ENCODE data around the gene TLX3. TPM values are rescaled to one million over a fixed set of nuclear protein-coding genes. Genes with fewer than 3 reads are reported as not detected.
A peak's percentile ranks its signal among the peaks of the same experiment; 100 is the strongest.

Gene TLX3
- total RNA-seq, result not detected

DNA sequence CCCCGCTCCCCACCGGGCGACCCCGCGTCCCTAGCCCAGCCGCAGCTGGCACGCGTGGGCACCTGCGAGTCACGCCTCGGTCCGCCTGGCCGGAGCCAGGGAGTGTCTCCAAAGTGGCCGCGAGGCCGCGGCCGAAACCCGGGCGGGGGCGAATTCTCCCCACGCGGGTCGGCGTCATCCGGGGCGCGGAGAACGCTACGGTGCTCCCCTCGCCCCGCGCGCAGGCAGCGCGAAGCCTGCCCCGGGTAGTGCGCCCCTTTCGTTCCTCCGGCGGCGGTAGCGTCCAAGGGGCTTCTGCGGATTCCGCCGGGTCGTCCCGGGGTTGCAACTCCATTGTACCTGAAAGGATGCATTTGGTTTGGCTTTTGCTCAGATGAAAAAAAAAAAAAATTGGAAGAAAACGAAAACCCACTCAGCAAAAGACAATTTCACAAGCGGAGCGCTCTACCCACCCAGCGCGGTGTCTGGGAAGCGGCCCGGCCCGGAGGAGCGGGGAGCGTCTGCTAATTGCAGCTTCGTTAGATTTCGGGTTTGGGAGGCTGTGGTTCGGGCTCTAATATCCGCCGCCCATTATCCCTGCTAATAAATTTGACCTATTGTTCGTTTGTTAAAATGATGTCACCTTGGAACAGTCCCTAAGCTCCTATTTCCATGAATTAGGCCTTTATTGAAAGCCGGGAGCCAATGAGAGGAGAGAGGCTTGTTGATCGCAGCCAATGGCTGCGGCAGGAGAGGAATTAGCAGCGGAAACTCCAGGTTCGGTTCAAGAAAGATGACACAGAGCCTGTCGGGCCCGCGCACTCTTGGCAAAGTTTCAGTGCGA lies at the start of gene TLX3:
Gene TLX3, plus strand, starts transcription at position 796 of the 823 bp plus-strand sequence. CDS start 118 bp downstream, outside the sequence.
- DNase-seq (no peak), ATAC-seq (no peak)
- H3K36me3 Mint-ChIP-seq (ENCODE audit: low read depth), result peaks cover 4% of the 10 kb centered on the region
- ChIA-PET POLR2A (no interaction called here), CTCF (no interaction called here)
- H3K4me1 Mint-ChIP-seq (ENCODE audit: low read depth), result peaks cover 16% of the 10 kb centered on the region
- peak within 1 kb of the TSS; percentile 9 for H3K27ac Mint-ChIP-seq
- peaks cover 78% of the 10 kb centered on the region for H3K27me3 Mint-ChIP-seq (ENCODE audit: low read depth)
- no peaks in the 10 kb centered on the region for H3K9me3 Mint-ChIP-seq (ENCODE audit: insufficient read depth)
- H3K4me3 Mint-ChIP-seq, result peak within 1 kb of the TSS; percentile 16

DNA sequence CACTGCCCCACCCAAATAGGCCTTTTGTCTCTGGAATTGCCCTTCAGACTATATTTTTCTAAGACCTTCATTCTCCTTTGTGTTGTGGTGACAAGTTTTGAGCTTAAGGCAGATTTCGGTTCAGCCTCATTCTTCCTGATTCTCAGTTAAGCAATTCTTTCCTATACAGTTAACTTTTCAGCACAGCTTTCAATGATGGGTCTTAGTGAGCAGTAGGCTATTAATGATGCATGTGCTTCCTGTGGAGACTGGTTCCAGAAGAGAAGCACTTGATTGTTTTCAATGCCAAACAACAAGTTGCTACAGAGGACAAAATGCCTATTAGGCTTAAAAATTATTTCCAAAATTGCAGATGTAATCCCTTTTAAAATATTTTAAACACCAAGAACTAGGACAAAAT lies 47.7 kb upstream of the TLX3 start:
- DNase-seq (no peak), ATAC-seq (no peak)
- no peaks in the 10 kb centered on the region for H3K9me3 Mint-ChIP-seq (ENCODE audit: insufficient read depth)
- ChIA-PET POLR2A (no interaction called here), CTCF (interaction anchor here (0.9 to 1.1 kb wide), 2 partner anchors 12 to 54 kb away, joined by 3 to 4 read pairs; no protein-coding TSS in a partner anchor)
- H3K27ac Mint-ChIP-seq, result no peak overlapping the region
- no peaks in the 10 kb centered on the region for H3K27me3 Mint-ChIP-seq (ENCODE audit: low read depth)
- peaks cover 22% of the 10 kb centered on the region for H3K4me1 Mint-ChIP-seq (ENCODE audit: low read depth)
- no peak overlapping the region for H3K4me3 Mint-ChIP-seq
- no peaks in the 10 kb centered on the region for H3K36me3 Mint-ChIP-seq (ENCODE audit: low read depth)

DNA sequence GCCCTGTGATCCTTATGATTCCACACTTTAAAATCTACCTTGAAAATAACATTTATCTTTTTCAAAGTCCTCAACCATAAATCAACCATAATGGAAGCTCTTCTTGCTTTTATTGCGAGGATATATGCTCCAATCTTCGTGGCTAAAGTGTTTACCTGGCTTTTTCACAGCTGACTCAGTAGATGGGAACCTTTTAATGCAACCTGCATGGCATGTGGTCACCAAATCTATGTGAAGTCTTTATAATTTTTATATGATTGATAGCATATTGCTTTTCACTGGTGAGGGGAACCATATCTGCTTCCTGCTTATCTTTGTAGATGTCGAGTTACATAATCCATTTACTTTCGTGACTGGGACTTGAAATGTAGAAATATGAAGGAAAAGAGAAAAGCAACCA lies 47.1 kb upstream of the TLX3 start:
- Mint-ChIP-seq H3K4me1 (ENCODE audit: low read depth) (peaks cover 22% of the 10 kb centered on the region), H3K4me3 (no peak overlapping the region), H3K9me3 (ENCODE audit: insufficient read depth) (no peaks in the 10 kb centered on the region), H3K27me3 (ENCODE audit: low read depth) (no peaks in the 10 kb centered on the region), H3K36me3 (ENCODE audit: low read depth) (no peaks in the 10 kb centered on the region), H3K27ac (no peak overlapping the region)
- ChIA-PET CTCF (interaction anchor here (0.9 to 1.2 kb wide), 3 partner anchors 11 to 81 kb away, joined by 3 to 4 read pairs (median 3); no protein-coding TSS in a partner anchor), POLR2A (interaction anchor here (0.6 kb wide), 1 partner anchor 314 kb away, joined by 3 read pairs; no protein-coding TSS in a partner anchor)
- DNase-seq (no peak), ATAC-seq (no peak)

DNA sequence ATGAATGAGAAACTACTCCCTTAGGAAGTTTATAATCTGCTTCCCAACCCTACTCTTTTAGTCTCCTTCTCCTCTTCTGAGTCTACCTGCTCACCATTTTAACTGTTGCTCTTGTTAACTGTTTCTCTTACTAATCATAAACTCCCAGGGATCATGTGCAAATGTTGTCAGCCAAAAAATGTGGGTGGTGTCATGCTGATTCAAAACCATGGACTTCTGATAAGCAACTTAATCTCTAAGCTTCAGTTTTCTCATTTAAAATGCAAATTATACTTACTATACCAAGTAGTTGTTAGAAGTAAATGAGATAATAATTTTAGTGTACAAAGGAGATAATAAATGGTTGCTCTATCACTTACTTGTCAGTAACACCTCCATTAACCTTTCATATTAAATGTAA lies 45.9 kb upstream of the TLX3 start:
- ChIA-PET CTCF (interaction anchor here (0.8 to 1.2 kb wide), 2 partner anchors 56 to 79 kb away, joined by 3 read pairs; no protein-coding TSS in a partner anchor), POLR2A (no interaction called here)
- H3K27me3 Mint-ChIP-seq (ENCODE audit: low read depth), result no peaks in the 10 kb centered on the region
- no peak overlapping the region for H3K4me3 Mint-ChIP-seq
- H3K36me3 Mint-ChIP-seq (ENCODE audit: low read depth), result no peaks in the 10 kb centered on the region
- DNase-seq, result no peak
- H3K9me3 Mint-ChIP-seq (ENCODE audit: insufficient read depth), result no peaks in the 10 kb centered on the region
- peaks cover 22% of the 10 kb centered on the region for H3K4me1 Mint-ChIP-seq (ENCODE audit: low read depth)
- ATAC-seq, result no peak
- no peak overlapping the region for H3K27ac Mint-ChIP-seq

DNA sequence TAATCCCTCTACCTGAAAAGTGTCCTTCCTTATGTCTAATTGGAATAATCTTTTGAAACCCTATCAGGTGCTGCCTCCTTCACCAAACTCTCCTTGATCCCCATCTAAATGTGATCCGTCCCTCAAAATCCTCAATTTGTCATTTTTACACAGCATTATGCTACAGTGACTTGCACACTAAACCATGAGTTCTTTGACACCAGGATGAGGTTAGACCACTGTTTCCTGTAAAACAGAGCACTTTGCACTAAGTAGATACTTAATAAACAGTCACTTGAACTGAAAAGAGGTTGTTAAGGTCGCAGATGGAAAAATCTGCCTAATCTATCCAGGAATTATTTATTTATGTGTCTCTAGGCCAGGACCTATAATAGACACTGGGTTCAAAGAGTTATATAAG lies 44.2 kb upstream of the TLX3 start:
- peak; percentile 57 for DNase-seq
- Mint-ChIP-seq H3K27ac (peak overlapping the region; percentile 74), H3K4me3 (no peak overlapping the region), H3K4me1 (ENCODE audit: low read depth) (peaks cover 27% of the 10 kb centered on the region), H3K36me3 (ENCODE audit: low read depth) (no peaks in the 10 kb centered on the region), H3K9me3 (ENCODE audit: insufficient read depth) (no peaks in the 10 kb centered on the region), H3K27me3 (ENCODE audit: low read depth) (peaks cover 8% of the 10 kb centered on the region)
- CTCF ChIA-PET, result no interaction called here
- peak; percentile 88 for ATAC-seq
- POLR2A ChIA-PET, result no interaction called here

DNA sequence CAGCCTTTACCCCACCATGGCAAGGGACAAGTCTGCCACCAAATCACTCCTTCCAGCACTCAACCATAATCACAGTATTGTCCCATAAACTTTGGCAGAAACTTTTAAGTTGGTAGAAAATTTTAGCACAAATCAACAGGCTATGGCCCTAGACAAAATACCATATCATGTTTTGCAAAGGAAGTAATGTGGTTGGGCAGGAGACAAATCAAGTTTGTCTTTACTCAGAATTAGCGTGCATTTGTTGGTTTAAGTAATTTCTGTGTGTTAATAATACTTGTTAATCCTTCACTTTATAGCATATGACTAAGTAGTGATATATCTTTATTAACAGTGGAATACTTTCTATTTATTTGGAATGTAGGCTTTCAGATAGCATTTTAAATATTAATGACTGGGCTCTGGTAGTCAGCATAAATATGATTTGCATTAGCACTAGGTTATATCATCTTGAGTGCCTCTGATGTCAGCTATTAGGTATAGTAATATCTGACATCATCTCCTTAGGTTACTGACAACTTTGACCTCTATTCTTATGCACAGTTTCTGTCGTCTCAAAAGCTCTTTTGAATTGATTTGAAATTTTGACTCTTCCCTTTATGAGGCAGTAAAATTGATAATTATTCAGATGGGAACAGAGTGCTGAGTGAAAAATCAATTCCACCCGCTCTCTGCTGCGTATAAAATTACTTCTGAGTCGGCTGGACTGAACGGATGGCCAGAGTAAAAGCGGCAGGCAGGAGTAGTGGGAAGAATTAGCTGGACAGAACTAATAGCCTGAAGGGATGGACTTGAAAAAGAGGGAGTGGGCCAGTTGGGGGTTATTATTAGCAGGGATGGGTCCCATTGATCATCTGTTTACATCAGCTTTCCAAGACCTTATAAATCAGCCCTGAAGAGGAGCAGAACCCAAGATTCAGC lies 40.1 kb upstream of the TLX3 start:
- Mint-ChIP-seq H3K4me1 (ENCODE audit: low read depth) (peaks cover 33% of the 10 kb centered on the region), H3K4me3 (no peak overlapping the region), H3K27ac (no peak overlapping the region), H3K9me3 (ENCODE audit: insufficient read depth) (no peaks in the 10 kb centered on the region), H3K27me3 (ENCODE audit: low read depth) (peaks cover 20% of the 10 kb centered on the region), H3K36me3 (ENCODE audit: low read depth) (no peaks in the 10 kb centered on the region)
- ChIA-PET POLR2A (no interaction called here), CTCF (no interaction called here)
- ATAC-seq (no peak), DNase-seq (no peak)

DNA sequence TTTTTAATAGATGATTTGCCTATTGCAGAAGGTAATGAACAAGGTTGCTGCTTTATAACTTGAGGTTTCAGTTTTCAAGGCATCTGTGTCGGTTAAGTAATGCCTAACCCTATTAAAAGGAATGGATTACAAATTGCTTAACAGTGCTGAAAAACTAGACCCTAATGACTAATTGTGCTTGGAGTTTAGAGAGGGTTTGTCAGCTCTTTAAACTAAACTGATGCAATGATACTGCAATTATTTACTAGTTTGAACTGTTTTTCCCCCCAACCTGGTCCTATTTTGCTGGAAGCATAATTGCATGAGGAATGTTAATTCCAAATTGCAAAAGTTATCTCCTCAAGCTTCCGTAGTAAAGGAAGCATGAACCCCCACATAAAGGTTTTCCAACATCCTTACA lies 39.3 kb upstream of the TLX3 start:
- no peak overlapping the region for H3K4me3 Mint-ChIP-seq
- ChIA-PET CTCF (no interaction called here), POLR2A (no interaction called here)
- DNase-seq, result no peak
- no peak overlapping the region for H3K27ac Mint-ChIP-seq
- no peaks in the 10 kb centered on the region for H3K9me3 Mint-ChIP-seq (ENCODE audit: insufficient read depth)
- peaks cover 20% of the 10 kb centered on the region for H3K27me3 Mint-ChIP-seq (ENCODE audit: low read depth)
- no peak for ATAC-seq
- H3K36me3 Mint-ChIP-seq (ENCODE audit: low read depth), result no peaks in the 10 kb centered on the region
- H3K4me1 Mint-ChIP-seq (ENCODE audit: low read depth), result peaks cover 26% of the 10 kb centered on the region

DNA sequence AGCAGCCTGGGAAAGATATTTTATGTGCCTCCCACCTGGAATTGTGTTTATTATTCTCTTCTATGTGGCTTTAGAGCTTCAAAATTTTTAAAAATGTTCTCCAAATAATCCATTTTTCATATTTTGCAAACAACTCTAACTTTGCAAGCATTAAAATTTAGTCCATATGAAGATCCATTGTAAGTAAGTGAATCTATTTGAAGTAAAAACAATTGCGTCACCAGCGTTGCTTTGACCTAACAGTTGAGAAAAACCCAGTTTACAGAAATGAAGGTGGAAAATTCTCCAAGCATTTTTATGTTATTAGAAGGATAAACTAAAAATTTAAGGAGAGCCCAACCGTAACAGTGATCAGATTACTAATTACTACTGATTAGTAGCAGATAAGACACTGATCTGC lies 38.9 kb upstream of the TLX3 start:
- ATAC-seq (no peak), DNase-seq (no peak)
- H3K4me1 Mint-ChIP-seq (ENCODE audit: low read depth), result peaks cover 22% of the 10 kb centered on the region
- peaks cover 20% of the 10 kb centered on the region for H3K27me3 Mint-ChIP-seq (ENCODE audit: low read depth)
- POLR2A ChIA-PET, result no interaction called here
- H3K27ac Mint-ChIP-seq, result no peak overlapping the region
- no peak overlapping the region for H3K4me3 Mint-ChIP-seq
- CTCF ChIA-PET, result no interaction called here
- no peaks in the 10 kb centered on the region for H3K36me3 Mint-ChIP-seq (ENCODE audit: low read depth)
- no peaks in the 10 kb centered on the region for H3K9me3 Mint-ChIP-seq (ENCODE audit: insufficient read depth)

DNA sequence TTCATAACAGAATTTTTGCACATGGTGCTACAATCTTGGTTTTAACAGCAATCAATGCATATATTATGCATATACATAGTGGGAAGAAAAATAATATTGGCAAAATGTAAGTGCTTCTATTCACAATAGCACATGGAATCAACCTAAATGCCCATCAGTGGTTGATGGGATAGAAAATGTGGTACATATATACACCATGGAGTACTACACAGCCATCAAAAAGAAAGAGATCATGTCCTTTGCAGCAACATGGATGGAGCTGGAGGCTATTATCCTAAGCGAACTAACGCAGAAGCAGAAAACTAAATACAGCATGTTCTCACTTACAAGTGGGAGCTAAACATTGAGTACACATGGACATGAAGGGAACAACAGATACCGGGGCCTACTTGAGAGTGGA lies 37.2 kb upstream of the TLX3 start:
- H3K27me3 Mint-ChIP-seq (ENCODE audit: low read depth), result peaks cover 21% of the 10 kb centered on the region
- DNase-seq (no peak), ATAC-seq (no peak)
- H3K36me3 Mint-ChIP-seq (ENCODE audit: low read depth), result no peaks in the 10 kb centered on the region
- H3K9me3 Mint-ChIP-seq (ENCODE audit: insufficient read depth), result no peaks in the 10 kb centered on the region
- H3K4me1 Mint-ChIP-seq (ENCODE audit: low read depth), result peaks cover 13% of the 10 kb centered on the region
- ChIA-PET CTCF (interaction anchor here (1.3 kb wide), 1 partner anchor 64 kb away, joined by 12 read pairs; no protein-coding TSS in a partner anchor), POLR2A (interaction anchor here (0.6 kb wide), 1 partner anchor 102 kb away, joined by 3 read pairs; no protein-coding TSS in a partner anchor)
- H3K4me3 Mint-ChIP-seq, result no peak overlapping the region
- no peak overlapping the region for H3K27ac Mint-ChIP-seq

DNA sequence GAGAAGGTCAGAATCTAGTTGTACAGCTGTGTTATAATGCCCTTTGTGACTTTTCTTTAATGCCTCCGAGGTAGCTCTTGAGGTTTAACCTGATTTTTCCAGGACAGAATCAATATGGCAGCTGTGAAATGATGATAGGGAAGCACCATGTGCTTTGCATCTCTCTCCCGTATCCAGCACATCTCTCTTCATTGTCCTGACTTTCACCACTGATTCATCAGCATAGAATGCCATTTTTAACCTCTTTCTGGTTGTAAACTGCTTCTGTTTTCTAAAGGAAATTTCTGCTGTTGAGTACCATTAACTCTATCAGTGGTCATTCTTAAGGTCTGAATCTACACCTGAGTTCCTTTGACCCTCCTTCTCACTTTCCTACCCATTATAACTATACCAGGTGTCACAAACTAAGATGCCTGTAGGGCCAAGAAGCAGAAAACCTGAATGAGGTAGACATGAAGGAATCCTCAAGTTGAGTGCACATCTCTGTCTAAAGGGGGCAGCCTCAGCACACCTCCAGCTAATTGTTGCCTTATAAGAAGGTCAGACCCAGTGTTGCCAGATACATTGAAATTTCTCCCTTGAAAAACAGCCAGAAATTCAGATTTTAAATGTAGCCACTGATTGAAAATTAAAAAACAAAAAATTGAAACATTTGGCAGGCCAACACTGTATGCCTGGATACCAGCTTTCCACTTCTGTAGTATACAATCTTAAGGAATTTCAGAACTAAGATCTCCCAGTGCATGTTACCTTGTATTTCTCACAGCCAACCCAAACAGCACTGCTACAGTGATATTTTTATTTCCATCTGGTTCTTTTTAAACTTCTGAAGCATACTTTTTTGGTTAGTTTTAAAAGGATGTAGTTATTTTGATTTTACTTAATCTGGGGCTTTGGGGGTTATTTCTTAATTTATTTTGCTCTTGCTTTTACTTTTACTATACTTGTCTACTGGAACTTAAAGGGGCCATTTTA lies 35.8 kb upstream of the TLX3 start:
- H3K4me3 Mint-ChIP-seq, result no peak overlapping the region
- H3K27ac Mint-ChIP-seq, result no peak overlapping the region
- peaks cover 13% of the 10 kb centered on the region for H3K4me1 Mint-ChIP-seq (ENCODE audit: low read depth)
- DNase-seq (peak; percentile 37), ATAC-seq (no peak)
- CTCF ChIA-PET, result interaction anchor here (0.7 to 1.5 kb wide), 8 partner anchors 9 to 69 kb away, joined by 3 to 12 read pairs (median 3); no protein-coding TSS in a partner anchor
- POLR2A ChIA-PET, result no interaction called here
- H3K9me3 Mint-ChIP-seq (ENCODE audit: insufficient read depth), result no peaks in the 10 kb centered on the region
- no peaks in the 10 kb centered on the region for H3K36me3 Mint-ChIP-seq (ENCODE audit: low read depth)
- peaks cover 21% of the 10 kb centered on the region for H3K27me3 Mint-ChIP-seq (ENCODE audit: low read depth)
